Heart left ventricle (tissue), 11 donors: ENCODE measurements around the gene TOMM6. TPM values are rescaled to one million over a fixed set of nuclear protein-coding genes. Genes with fewer than 3 reads are reported as not detected.

Experiments used
- polyA plus RNA-seq, 2 donors: library from polyadenylated mRNA; stranded (reverse); fragments of 200-250 nt; gene quantifications; one replicate each; pipeline ENCODE4 v1.2.3, GENCODE V29; 2013
- total RNA-seq, 9 donors: library from RNA; depleted of rRNA in 2 of 9; stranded (reverse); fragments of >200 nt in 2 of 9; fragmentation: NEBNext Ultra II Directional in 3 of 9; extraction: Animal tissue kit (Norgen Biotek cat#: 25700) in 3 of 9; gene quantifications; one replicate each; pipeline versions ENCODE4 v1.1.0 to v1.2.4, GENCODE V29; 2016 to 2023
- donor health status: ischemic (EF 13 %, LVEDD 7.1; RV severe dilation, severe dysfunction).
- donor health status: healthy with polysubstance abuse.
- donor health status: DM: no; HTN: yes; CAD: no.
- donor health status: DM: no; HTN: no; CAD: no.
- donor health status: ischemic (EF 25% LVEDD 5.7; RV mildly dilated, moderate dysfunction).
- donor health status: healthy.
- donor health status: DM: yes; HTN: yes; CAD: no.
- donor health status: PGD.
- donor health status: nonischemic (EF 23%, LVEDD 6.1; RV moderate dilation, normal function).

Gene TOMM6
- total and polyA plus RNA-seq, 11 donors: 158 to 277 (median 182) TPM

Other genes with a start within 250 kb of the TOMM6 start
- gene FOXP4, start 241.3 kb upstream of the TOMM6 start, total RNA-seq: 10 to 100 TPM; 11.3 to 22.5 (median 16.0) TPM
- 10 to 100 TPM; 10.9 to 17.9 TPM for gene FOXP4, start 241.3 kb upstream of the TOMM6 start, polyA plus RNA-seq
- gene MDFI, start 149.2 kb upstream of the TOMM6 start, total RNA-seq: 1 to 10 TPM in 6 of 9 donors, under 1 TPM in 3; 0.35 to 9.3 (median 2.2) TPM
- 1 to 10 TPM in 1 of 2 donors, under 1 TPM in 1; 0.76 to 2.9 TPM for gene MDFI, start 149.2 kb upstream of the TOMM6 start, polyA plus RNA-seq
- 10 to 100 TPM; 26.2 to 47.2 (median 41.1) TPM for gene TFEB, start 52.1 kb upstream of the TOMM6 start, total RNA-seq
- 10 to 100 TPM; 37.7 to 40.1 TPM for gene TFEB, start 52.1 kb upstream of the TOMM6 start, polyA plus RNA-seq
- gene PGC, start 40.3 kb upstream of the TOMM6 start, total RNA-seq: not detected
- gene PGC, start 40.3 kb upstream of the TOMM6 start, polyA plus RNA-seq: 1 to 10 TPM in 1 of 2 donors, not detected in 1; 1.1 TPM
- gene FRS3, start 7.8 kb upstream of the TOMM6 start, total RNA-seq: 1 to 10 TPM; 3.8 to 6.8 (median 5.1) TPM
- 1 to 10 TPM; 3.2 to 5.7 TPM for gene FRS3, start 7.8 kb upstream of the TOMM6 start, polyA plus RNA-seq
- 1 to 10 TPM; 1.1 to 3.7 (median 1.9) TPM for gene PRICKLE4, start 6.9 kb upstream of the TOMM6 start, total RNA-seq
- gene PRICKLE4, start 6.9 kb upstream of the TOMM6 start, polyA plus RNA-seq: 1 to 10 TPM; 1.9 to 3.9 TPM
- 1 to 10 TPM; 1.2 to 3.4 (median 2.4) TPM for gene USP49, start 107.7 kb downstream of the TOMM6 start, total RNA-seq
- 1 to 10 TPM in 1 of 2 donors, under 1 TPM in 1; 0.87 to 1.1 TPM for gene USP49, start 107.7 kb downstream of the TOMM6 start, polyA plus RNA-seq
- gene MED20, start 133.4 kb downstream of the TOMM6 start, total RNA-seq: 10 to 100 TPM; 13.5 to 25.5 (median 16.9) TPM
- gene MED20, start 133.4 kb downstream of the TOMM6 start, polyA plus RNA-seq: 10 to 100 TPM in 1 of 2 donors, 1 to 10 TPM in 1; 9.3 to 18.5 TPM
- gene BYSL, start 133.8 kb downstream of the TOMM6 start, total RNA-seq: 10 to 100 TPM in 4 of 9 donors, 1 to 10 TPM in 5; 4.5 to 15.3 (median 9.2) TPM
- 10 to 100 TPM in 1 of 2 donors, 1 to 10 TPM in 1; 5.0 to 26.3 TPM for gene BYSL, start 133.8 kb downstream of the TOMM6 start, polyA plus RNA-seq
- gene CCND3, start 154.1 kb downstream of the TOMM6 start, total RNA-seq: 100 to 1,000 TPM in 2 of 9 donors, 10 to 100 TPM in 7; 33.9 to 116 (median 46.2) TPM
- gene CCND3, start 154.1 kb downstream of the TOMM6 start, polyA plus RNA-seq: 10 to 100 TPM; 47.1 to 78.1 TPM